ENCODE measurements around the gene SAC3D1. TPM values are rescaled to one million over a fixed set of nuclear protein-coding genes. Genes with fewer than 3 reads are reported as not detected.
"Not testable (repeated sequence)": the region's sequence is repeated elsewhere in the genome, so short reads cannot be mapped to it uniquely, and the experiment has no call there.

SAC3D1 gene
- total RNA-seq, 1 donor from 2014 or later: 14.3 TPM

DNA sequence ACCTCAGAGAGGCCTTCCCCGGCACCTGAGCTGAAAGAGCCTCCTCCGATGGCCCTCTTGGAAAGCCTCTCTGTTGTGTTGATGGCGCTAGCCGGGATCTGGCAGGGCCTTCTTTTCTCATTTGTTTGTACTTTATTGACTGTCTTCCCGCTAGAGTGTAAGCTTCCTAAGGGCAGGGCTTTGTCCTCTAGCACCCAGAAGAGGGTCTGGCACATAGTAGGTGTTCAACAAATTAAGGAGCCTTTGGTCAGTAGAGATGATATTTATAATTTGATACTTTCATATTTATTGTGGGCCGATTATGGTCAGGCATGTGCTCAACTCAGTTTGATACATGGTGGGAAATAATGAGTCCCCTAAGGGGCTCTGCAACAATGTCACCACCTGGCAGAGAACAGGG is 23.1 kb upstream of the SAC3D1 start:
- no peak for DNase-seq (ENCODE audit: low spot score)
- no peaks in the 10 kb centered on the region for H3K27me3 Mint-ChIP-seq (ENCODE audit: low read depth)
- H3K4me1 Mint-ChIP-seq (ENCODE audit: low read depth): peaks cover 14% of the 10 kb centered on the region
- TF ChIP-seq, protein P1, sequence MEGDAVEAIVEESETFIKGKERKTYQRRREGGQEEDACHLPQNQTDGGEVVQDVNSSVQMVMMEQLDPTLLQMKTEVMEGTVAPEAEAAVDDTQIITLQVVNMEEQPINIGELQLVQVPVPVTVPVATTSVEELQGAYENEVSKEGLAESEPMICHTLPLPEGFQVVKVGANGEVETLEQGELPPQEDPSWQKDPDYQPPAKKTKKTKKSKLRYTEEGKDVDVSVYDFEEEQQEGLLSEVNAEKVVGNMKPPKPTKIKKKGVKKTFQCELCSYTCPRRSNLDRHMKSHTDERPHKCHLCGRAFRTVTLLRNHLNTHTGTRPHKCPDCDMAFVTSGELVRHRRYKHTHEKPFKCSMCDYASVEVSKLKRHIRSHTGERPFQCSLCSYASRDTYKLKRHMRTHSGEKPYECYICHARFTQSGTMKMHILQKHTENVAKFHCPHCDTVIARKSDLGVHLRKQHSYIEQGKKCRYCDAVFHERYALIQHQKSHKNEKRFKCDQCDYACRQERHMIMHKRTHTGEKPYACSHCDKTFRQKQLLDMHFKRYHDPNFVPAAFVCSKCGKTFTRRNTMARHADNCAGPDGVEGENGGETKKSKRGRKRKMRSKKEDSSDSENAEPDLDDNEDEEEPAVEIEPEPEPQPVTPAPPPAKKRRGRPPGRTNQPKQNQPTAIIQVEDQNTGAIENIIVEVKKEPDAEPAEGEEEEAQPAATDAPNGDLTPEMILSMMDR (IDR thresholded peaks at IDR 0.05): no peak
- H3K27ac Mint-ChIP-seq (ENCODE audit: unreplicated experiment): no peak overlapping the region
- H3K9me3 Mint-ChIP-seq (ENCODE audit: low read depth): no peaks in the 10 kb centered on the region
- peaks cover 16% of the 10 kb centered on the region for H3K36me3 Mint-ChIP-seq (ENCODE audit: low read depth)
- no peak overlapping the region for H3K4me3 Mint-ChIP-seq (ENCODE audit: unreplicated experiment)

DNA sequence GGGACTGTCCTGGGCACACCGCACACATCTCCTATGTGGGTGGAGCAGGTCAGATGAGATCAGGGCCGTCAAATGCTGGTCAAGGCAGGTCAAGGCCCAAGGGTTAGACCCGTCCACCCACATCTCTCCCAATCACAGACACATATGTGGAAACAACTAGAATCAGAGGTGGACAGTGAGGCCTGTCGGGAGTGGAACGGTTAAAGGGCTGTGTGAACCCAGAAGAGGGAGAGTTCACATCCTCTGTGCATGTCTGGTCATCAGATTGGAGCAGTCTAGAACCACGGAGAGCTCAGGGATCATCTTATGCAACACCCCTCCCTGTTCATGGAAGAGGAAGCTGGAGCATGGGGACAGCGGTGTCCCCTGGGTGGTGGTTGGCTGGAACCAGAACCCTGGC is 21.2 kb upstream of the SAC3D1 start:
- TF ChIP-seq, protein P1 (IDR thresholded peaks at IDR 0.05): no peak
- peak; percentile 36 for DNase-seq (ENCODE audit: low spot score)
- H3K4me3 Mint-ChIP-seq (ENCODE audit: unreplicated experiment): no peak overlapping the region
- H3K4me1 Mint-ChIP-seq (ENCODE audit: low read depth): peaks cover 6% of the 10 kb centered on the region
- H3K27me3 Mint-ChIP-seq (ENCODE audit: low read depth): no peaks in the 10 kb centered on the region
- H3K36me3 Mint-ChIP-seq (ENCODE audit: low read depth): peaks cover 16% of the 10 kb centered on the region
- no peak overlapping the region for H3K27ac Mint-ChIP-seq (ENCODE audit: unreplicated experiment)
- H3K9me3 Mint-ChIP-seq (ENCODE audit: low read depth): no peaks in the 10 kb centered on the region

DNA sequence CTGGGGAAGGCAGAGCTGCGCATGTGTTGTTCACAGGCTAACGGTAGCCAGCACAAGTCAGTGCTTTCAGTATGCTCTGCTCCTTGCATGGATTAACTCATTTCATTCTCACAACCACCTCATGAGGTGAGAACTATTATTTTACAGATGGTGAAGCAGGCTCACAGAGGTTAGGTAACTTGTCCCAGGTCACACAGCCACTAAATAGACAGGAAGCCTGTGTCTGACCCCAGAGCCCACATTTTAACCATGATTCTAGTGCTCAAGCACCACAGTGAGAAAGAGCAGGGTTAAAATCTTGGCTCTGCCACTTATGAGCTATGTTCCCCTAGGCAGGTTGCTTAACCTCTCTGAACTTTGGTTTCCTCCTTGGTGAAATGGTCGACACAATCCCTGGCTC is 20.0 kb upstream of the SAC3D1 start:
- no peaks in the 10 kb centered on the region for H3K9me3 Mint-ChIP-seq (ENCODE audit: low read depth)
- no peaks in the 10 kb centered on the region for H3K4me1 Mint-ChIP-seq (ENCODE audit: low read depth)
- DNase-seq (ENCODE audit: low spot score): no peak
- H3K27me3 Mint-ChIP-seq (ENCODE audit: low read depth): no peaks in the 10 kb centered on the region
- H3K27ac Mint-ChIP-seq (ENCODE audit: unreplicated experiment): no peak overlapping the region
- no peak overlapping the region for H3K4me3 Mint-ChIP-seq (ENCODE audit: unreplicated experiment)
- H3K36me3 Mint-ChIP-seq (ENCODE audit: low read depth): peaks cover 16% of the 10 kb centered on the region
- TF ChIP-seq, protein P1 (IDR thresholded peaks at IDR 0.05): no peak

DNA sequence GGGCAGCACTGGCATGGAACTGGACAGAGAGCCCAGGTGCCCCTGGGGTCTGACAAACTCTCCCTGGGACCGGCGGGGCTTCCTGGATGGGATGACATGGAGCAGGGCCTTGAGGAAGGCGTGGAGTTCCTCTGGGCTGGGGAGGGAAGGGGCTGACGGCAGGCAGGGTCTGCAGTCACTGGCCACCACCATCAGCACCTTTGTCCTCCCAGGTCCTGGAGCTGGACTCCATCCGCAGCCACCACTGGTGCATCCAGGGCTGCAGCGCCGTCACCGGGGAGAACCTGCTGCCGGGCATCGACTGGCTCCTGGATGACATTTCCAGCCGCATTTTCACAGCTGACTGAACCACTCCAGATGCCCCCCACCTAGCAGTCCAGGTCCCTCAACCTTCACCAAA is 19.5 kb upstream of the SAC3D1 start:
- DNase-seq (ENCODE audit: low spot score): peak; percentile 62
- Mint-ChIP-seq H3K36me3 (ENCODE audit: low read depth) (peaks cover 15% of the 10 kb centered on the region), H3K4me1 (ENCODE audit: low read depth) (no peaks in the 10 kb centered on the region), H3K27ac (ENCODE audit: unreplicated experiment) (no peak overlapping the region), H3K4me3 (ENCODE audit: unreplicated experiment) (no peak overlapping the region), H3K27me3 (ENCODE audit: low read depth) (no peaks in the 10 kb centered on the region), H3K9me3 (ENCODE audit: low read depth) (no peaks in the 10 kb centered on the region)
- TF ChIP-seq, protein P1 (IDR thresholded peaks at IDR 0.05): no peak

DNA sequence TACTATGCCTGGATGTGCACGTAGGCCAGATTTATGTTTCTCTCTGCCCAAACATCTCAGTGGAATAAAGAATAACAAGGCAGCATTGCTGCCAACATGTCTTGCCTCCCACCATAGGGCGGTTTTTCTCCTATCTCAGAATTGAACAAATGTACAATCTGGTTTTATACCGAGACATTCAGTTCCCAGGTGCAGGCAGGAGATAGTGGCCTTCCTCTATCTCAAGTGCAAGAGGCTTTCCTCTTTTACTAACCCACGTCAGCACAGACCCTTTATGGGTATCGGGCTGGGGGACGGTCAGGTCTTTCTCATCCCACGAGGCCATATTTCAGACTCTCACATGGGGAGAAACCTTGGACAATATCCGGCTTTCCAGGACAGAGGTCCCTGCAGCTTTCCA is 17.5 kb upstream of the SAC3D1 start:
- H3K27ac Mint-ChIP-seq (ENCODE audit: unreplicated experiment); H3K4me3 Mint-ChIP-seq (ENCODE audit: unreplicated experiment); H3K9me3 Mint-ChIP-seq (ENCODE audit: low read depth): not testable (repeated sequence)

DNA sequence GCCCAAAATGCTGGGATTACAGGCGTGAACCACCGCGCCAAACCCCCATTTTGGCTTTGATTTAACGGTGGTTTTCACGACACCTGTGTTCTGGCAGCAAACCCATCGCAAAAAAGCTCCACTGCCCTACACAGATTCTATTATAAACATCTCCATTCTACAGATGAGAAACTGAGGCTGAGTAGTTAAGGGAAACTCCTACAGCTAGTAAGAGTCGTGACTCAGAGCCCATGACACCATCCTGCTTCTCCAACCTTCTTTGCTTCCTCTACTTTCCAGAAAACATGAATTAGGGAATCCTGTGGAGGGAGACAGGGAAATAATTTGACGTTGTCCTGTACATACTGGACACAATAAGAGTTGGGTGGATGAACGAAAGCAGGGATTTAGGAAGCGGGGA is 14.2 kb upstream of the SAC3D1 start:
- no peak for DNase-seq (ENCODE audit: low spot score)
- H3K27me3 Mint-ChIP-seq (ENCODE audit: low read depth): no peaks in the 10 kb centered on the region
- peak overlapping the region; percentile 87 for H3K27ac Mint-ChIP-seq (ENCODE audit: unreplicated experiment)

More for the DNA sequence above, 17.5 kb upstream of the SAC3D1 start:
- H3K4me1 Mint-ChIP-seq (ENCODE audit: low read depth): peaks cover 12% of the 10 kb centered on the region
- not testable (repeated sequence) for DNase-seq (ENCODE audit: low spot score); H3K36me3 Mint-ChIP-seq (ENCODE audit: low read depth); H3K27me3 Mint-ChIP-seq (ENCODE audit: low read depth)

More for the DNA sequence above, 14.2 kb upstream of the SAC3D1 start:
- peak overlapping the region; percentile 79 for H3K4me3 Mint-ChIP-seq (ENCODE audit: unreplicated experiment)
- peaks cover 3% of the 10 kb centered on the region for H3K36me3 Mint-ChIP-seq (ENCODE audit: low read depth)
- H3K4me1 Mint-ChIP-seq (ENCODE audit: low read depth): peaks cover 15% of the 10 kb centered on the region
- TF ChIP-seq, protein P1 (IDR thresholded peaks at IDR 0.05): no peak
- H3K9me3 Mint-ChIP-seq (ENCODE audit: low read depth): no peaks in the 10 kb centered on the region

Data from chondrocyte (in vitro differentiated cells).